Hypothalamus (tissue), 51 donors: Measurements from ENCODE around the gene ARHGAP32.

Source experiments
- DNase-seq, 51 donors: peaks; one replicate each; lab custom pipeline; 2025; lab: John Stamatoyannopoulos, UW

ARHGAP32 gene

DNA sequence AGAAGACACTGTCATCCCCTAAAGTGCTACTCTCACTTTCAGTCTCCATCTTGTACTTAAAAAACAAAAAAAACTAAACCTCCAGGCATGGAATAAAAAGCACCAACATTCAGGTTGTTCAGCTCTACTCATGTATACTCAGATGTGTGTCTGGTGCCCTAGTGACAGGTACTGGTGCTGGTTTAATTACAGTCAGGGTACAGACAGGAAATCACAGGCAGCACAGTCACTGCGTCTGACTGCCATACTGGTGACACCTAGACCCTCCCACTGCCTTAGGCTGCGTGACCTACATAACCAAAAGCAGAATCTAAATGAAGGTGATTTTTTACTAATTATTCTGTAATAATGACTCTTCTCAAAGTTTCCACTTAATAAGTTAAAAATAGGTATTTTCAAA is at the start of gene ARHGAP32:
TSS of gene ARHGAP32 (minus strand) at position 176 of the 400 bp plus-strand sequence. CDS start at position 49, 127 bp downstream.
- DNase-seq = no peak

DNA sequence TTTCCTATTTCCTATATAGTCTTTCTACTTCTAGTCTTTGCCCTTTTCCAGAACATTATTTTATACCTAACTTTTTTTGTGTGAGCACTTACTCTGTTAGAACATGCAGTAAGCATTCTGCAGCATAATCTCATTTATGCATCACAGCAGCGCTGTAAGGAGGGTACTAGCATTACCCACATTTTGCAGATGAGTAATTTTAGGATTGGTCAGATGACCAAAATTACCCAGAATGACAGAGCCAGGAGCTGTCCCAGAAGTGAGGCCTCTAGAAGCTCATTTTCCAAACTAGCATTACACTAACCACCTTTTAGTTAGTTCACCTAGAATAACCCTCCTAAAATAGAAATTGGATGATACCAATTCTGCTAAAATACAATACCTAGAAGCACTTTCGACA is 47.1 kb upstream of the ARHGAP32 start:
- DNase-seq = no peak

DNA sequence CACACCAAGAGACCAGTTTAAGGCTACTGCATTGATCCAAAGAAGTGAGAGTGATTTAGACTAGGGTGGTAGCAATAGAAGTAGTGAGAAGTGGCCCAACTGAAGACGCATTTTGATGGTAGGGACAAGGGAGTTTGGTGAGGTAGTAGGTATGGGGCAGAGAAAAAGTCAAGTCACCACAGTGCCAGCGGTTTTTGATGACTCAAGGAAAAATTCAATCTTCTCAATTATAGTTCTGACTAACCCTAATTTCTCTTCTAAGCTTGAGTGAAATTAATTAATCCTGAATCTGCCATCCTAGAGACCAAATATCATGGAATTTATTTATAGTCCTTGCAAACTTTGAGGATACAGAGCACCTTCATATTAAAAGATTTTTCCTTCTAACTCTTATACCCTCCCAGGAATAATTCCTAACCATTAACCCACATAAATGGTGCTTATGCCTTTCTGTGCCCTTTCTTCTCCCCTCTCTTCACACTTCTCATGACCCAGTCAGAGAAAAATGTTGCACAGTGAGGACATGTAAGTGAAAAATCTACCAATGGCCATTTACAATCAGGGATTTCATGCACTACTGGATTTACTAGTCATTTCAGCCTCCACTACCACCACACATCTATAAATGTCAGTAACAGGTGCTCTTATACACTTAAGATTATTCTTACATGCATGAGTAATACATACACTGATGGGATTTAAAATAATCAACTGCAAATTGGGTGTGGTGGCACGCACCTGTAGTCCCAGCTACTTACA is 45.9 kb upstream of the ARHGAP32 start:
- DNase-seq = no peak

- no peak for DNase-seq
Observed at GRCh38 chr11:129237456-129237855, 45.3 kb upstream of the ARHGAP32 start.

GRCh38 chr11:129236850-129237249 is 44.7 kb upstream of the ARHGAP32 start:
- no peak for DNase-seq

GRCh38 chr11:129234978-129235377 is 42.9 kb upstream of the ARHGAP32 start:
- no peak for DNase-seq

- no peak for DNase-seq
Observed at GRCh38 chr11:129230006-129230405, 37.9 kb upstream of the ARHGAP32 start.

GRCh38 chr11:129226207-129226798 is 34.2 kb upstream of the ARHGAP32 start:
- DNase-seq = no peak

- DNase-seq = no peak
Observed at GRCh38 chr11:129225190-129225589, 33.1 kb upstream of the ARHGAP32 start.

GRCh38 chr11:129224538-129224937 is 32.4 kb upstream of the ARHGAP32 start:
- no peak for DNase-seq

DNA sequence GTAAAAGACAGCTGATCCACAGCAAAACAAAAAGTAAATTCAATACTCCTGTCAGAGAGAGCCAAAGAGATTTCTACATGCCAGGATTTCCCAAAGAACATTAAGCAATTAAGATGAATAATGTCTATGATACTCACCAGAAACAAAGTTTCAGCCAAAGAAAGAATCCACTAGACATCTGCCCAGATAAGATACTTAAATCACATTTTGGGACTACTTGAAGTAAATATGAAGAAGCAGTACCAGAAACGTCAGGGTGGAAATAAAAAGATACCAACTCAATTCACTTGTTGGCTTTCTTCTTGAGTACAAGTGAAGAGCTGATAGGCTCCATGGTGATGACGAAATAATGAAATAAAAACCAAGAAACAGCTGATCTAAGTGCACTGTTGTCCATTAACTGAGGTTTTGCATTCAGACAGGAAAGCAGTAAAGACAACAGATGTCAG is 31.6 kb upstream of the ARHGAP32 start:
- no peak for DNase-seq

GRCh38 chr11:129223260-129223659 is 31.1 kb upstream of the ARHGAP32 start:
- no peak for DNase-seq

- DNase-seq = no peak
Observed at GRCh38 chr11:129222158-129222557, 30.0 kb upstream of the ARHGAP32 start.

GRCh38 chr11:129215506-129216245 is 23.6 kb upstream of the ARHGAP32 start:
- no peak for DNase-seq

- DNase-seq = no peak
Observed at GRCh38 chr11:129214710-129215295, 22.7 kb upstream of the ARHGAP32 start.

DNA sequence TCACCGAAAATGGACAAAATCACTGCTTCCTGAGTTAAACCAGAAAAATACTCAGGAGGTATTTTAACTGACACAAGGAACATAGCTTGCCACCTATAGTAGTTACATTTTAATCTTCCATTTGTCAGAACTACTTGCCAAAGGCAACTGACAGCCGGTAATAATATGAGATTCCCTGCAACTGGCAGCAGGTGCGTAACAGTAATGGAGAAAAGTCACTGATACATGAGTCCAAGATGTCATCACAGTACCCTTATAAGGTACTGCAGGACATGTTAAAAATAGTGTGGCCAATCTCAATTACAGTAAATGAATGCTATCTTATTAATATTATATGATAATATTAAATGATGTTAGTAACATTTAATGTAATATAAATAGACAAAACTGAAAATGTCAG is 21.1 kb upstream of the ARHGAP32 start:
- no peak for DNase-seq

DNA sequence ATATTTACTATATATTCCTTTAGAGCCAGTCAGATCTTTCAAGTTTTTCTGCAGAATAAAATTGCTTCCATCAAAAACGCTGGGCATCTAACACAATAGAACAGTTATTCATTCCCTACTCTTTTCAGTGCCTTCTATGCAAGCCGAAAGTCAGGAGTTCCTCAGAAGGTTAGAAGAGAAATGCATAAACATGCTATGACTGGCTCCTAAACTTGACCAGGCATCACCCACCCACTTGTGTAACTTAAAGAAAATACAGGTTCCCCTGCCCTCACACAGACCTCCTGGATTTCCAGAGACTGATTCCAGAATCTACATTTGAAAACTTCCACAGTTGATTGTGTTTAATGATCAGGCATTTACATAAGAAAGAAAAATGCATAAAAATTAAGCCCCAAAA is 19.3 kb upstream of the ARHGAP32 start:
- DNase-seq = no peak

DNA sequence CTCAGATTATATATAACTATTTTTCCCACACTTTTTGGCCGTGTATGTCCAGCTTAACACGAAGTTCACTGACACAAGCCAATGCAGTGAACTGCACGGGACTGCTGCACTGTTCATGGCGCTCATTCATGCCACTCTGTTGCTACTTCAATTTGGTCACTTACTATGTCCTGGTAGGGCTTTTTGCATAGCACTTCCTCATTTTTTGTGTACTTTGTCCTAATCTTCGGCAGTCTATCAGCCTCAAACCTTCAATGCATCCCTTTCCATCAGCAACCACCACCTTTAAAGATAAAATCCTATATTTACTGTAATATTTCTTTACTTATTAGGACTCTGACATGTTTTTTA is 18.7 kb upstream of the ARHGAP32 start:
- DNase-seq = no peak

DNA sequence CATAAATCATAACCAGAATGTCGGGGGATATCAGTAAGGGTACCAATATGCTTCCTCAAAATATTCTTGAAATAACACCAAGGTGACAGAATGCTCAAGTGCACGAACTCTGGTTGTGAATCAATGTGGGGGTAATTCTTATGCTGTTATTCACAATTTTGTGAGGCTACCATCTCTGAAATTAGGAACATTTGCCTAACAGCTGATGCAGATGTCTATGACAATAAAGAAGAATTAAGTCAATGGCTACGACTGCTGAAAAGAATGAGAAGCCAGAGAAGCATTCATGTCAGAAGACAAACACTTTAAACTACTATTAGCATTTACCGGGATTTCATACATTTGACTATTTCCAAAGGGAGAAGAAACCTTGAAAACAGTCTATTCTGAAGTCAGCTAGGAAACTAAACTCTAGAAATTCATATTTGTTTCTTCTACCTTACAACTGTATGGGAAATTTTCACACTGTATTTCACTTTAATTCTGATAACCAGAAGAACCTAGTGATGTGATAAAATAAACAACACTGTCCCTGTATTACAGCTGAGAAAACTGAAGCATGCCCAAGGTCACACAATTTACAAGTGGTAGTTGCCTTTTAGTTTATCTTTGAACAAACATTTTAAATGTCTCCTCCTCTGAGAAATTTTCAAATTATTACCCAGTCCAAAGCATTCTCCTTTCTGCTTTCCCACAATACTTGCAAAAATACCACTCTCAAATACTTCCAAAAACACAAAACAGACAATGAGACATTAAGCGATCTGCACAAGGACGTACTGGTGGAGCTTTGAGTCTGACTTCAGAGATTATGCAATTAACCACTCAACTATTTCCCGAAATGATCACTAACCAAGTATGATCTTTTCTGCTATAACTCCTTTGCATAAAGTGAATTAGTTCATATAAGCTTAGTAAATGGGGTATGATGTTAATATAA is 18.0 kb upstream of the ARHGAP32 start:
- DNase-seq = no peak

DNA sequence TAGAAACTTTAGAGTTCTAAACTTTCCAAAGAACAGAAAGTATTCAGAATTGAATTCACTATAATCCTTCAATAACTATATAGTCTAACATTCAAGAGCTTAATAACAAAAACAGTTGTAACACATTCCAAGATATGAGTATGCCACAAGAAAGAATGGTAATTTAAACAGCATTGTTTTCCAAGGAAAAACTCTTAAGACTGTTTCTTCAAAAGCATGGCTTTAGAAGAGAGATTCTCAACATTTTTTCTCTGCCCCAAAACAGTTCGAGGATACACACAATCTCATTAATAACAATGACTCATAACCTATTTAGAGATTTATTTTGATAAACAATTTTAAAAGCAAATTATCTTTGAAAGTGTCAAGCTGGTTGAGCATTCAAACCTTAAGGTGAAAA is 16.7 kb upstream of the ARHGAP32 start:
- DNase-seq = no peak
